GOT3 (cell line): Measurements from ENCODE around the gene KCNMB2.

Source experiments
- DNase-seq: peaks from one replicate; lab custom pipeline; 2025; ENCODE audit warnings: mixed read lengths; lab: John Stamatoyannopoulos, UW

Gene KCNMB2

GRCh38 chr3:178646186-178646862 is 110.1 kb downstream of the KCNMB2 start:
- no peak for DNase-seq

GRCh38 chr3:178655488-178655887 is 119.3 kb downstream of the KCNMB2 start:
- no peak for DNase-seq

GRCh38 chr3:178658694-178659325 is 122.6 kb downstream of the KCNMB2 start:
- no peak for DNase-seq

DNA sequence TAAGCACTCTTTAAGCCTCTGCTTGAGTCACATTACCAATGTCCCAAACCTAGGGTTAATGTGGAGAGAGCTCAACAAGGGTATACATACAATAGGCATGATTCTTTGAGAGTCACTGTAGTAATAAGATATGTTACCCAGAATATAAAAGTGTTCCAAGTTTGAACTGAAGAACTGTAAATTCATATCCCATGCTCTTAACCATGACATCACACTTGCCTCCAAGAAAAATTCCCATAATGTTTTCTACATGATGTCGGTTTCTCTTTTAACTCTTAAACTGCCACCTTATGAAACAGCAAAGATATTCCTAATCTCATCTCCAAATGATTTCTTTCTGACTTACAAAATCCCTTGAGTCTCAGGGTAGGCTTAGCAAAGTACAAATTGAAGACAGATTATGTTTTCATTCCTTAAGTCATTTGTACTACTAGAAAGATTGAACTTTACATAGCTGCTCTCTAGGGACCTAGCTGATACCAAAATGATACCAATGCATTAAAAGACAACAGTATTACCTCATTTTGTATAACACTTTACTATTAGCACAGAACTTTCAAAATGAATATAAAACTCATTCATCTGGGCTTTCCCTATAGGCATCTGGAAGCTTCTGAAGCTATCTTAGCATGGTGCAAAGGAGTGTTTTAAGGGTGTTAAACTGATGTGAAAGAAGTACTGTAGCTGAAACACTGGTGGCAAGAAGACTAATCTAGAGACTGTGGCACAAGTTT is 127.1 kb downstream of the KCNMB2 start:
- no peak for DNase-seq

DNA sequence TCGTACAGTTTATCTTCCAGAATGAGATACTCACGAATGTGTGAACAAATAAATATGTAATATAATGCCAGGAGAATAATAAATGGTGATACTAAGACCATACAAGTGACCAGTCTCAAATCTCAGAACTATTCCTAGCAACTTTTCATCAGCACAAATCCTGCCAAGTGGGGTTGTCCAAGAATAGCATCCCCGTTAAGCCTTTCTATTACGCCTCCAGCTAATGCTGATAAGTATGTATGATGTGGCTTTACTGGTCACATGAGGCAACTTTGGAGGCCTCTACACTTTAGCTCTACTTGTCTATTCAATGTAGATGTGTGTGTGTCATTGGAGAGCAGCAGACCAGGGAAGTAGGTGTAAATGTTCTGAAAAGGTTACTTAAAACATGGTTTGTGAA is 129.5 kb downstream of the KCNMB2 start:
- no peak for DNase-seq

- DNase-seq, result no peak
Observed at GRCh38 chr3:178669022-178669601, 132.9 kb downstream of the KCNMB2 start.

DNA sequence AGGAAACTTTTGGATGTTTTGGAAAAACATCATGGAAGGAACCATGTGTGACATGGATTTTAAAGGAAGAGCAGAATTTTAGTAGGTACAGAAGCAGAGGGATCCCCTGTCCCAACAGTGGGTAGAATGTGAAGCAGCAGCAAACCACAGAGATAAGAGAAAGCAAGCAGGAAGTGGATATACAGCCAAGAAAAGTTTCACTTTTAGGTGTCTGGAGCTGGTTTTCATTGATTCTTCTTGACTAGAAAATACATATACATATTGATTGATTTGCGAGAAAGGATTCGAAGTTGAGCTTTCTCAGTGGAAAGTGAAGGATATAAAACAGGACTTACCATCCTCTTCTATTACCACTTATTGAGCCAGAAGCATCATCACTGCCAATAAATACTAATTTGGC is 133.5 kb downstream of the KCNMB2 start:
- no peak for DNase-seq

DNA sequence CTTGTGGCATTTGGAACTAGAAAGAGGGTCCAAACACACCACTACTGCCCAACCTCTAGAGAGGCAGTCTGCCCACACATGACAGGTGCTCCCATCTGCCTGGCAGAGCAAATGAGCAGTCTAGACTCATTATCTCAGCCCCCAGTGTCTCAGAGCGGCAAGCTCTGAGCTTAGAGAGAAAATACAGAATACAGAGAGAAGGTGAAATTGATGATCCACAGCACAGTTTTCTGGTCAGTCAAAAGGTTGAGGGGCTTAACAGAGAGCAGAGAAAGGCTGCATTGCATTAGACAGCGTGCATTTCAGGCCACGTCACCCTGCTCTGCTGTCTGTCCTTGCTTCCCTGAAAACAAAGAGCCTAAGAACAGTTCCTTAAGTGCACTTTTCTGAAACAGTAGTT is 135.1 kb downstream of the KCNMB2 start:
- no peak for DNase-seq

- no peak for DNase-seq
Observed at GRCh38 chr3:178671791-178672190, 135.6 kb downstream of the KCNMB2 start.

DNA sequence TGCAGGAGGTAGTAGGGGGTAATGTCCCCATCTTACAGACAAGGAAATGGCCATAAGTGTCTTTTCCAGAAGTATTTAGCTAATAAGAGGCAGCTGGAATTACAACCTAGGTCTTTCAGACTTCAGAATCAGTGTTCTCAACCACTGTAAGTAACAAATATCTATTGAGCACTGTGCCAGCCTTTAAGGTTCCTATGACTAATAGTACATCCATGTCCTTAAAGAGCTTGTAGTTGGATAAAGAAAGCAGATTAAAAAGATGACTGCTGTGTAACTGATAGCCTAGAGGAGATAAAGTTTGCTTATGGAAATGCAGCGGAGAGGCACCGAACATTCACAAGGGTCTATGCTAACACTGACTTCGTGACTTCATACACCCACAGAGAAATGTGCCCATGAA is 136.0 kb downstream of the KCNMB2 start:
- DNase-seq, result no peak

- no peak for DNase-seq
Observed at GRCh38 chr3:178673529-178673928, 137.3 kb downstream of the KCNMB2 start.

GRCh38 chr3:178676077-178676476 is 139.8 kb downstream of the KCNMB2 start:
- no peak for DNase-seq

DNA sequence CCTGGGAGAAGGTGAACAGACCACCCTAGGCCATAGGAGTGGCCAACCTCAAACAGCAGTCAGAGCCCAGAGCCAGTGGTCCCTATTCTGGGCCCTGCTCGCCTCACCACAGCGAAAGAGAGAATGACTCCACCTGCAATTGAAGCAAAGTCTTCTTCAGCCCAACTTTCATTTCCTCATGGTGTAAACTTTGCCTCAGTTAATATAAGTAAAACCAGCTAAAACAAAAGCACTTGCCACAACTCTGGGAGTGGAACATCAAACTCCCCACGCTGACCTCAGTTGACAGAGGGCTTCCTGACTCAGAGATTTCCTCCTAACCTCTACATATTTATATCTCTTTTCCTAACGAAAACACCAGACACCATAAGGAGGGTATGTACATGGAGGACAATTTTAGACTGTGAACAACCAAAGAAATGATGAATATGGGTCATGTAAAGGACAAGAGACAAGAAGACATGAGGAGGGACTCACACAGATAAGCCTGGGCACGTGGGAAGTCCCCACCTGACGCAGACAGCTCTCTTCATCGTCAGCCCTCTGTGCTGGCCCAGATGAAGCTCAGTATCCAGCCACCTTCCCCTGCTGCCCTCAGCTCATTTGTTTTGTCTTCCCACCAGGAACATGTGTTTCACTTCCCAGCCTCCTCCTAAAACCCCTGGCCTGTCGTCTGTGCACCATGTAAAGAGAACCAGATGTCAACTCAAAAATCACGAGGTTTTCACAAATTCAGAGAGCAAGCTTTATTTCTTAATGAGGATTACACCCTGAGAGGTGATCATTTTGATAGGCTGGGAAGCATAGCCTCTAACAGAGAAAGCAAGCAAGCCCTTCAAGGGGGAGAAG is 140.9 kb downstream of the KCNMB2 start:
- DNase-seq, result no peak

DNA sequence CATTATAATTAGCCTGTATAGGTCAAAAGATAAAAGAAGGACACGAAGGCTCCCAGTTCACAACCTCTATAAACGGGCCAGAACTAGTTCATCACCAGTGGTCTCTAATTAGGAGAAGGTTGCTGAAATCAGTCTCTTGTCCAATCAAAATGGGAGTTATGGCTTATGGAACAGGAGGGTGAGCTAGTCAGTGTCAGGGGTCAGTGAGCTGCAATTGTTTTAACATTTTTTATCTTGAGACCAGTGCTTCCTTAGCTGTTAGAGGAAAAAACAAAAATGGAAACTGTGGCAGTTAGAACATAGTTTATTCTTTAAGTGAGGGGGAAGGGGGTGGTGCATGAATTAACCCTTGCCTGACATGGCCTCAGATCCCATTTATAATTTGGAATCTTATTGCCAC is 141.7 kb downstream of the KCNMB2 start:
- DNase-seq, result no peak

GRCh38 chr3:178680037-178680436 is 143.8 kb downstream of the KCNMB2 start:
- no peak for DNase-seq

- no peak for DNase-seq
Observed at GRCh38 chr3:178680489-178680888, 144.3 kb downstream of the KCNMB2 start.

DNA sequence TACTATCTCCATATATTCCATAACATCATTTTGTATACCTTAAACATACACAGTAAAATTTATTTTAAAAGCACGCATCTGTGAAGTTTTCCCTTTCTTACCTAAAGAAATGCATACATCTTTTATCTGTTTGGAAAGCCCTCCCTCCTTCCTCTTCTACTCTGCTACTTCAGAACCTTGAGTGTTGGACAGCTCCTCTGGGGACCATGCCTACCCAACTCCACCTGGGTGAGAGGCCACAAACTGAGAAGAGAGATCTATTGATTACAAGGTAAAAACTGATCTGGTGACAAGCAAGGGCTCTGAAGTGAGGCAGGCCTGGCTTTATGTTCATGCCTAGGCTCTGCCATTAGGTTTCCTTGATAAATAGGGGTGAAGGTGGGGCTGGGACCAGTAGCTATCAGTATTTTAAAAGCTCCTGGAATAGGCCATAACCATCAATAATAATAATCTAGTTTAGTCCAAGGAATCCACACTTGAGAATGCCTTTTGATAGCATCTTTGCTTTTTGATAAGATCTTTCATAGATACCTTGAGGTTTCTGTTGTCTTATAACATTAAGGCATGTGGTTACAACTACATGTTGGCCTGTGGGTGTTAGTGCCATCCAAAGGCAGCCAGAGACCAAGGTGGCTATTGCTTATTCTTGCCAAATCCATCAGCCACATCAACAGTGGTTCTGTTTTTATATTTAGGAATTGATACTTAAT is 148.8 kb downstream of the KCNMB2 start:
- no peak for DNase-seq

DNA sequence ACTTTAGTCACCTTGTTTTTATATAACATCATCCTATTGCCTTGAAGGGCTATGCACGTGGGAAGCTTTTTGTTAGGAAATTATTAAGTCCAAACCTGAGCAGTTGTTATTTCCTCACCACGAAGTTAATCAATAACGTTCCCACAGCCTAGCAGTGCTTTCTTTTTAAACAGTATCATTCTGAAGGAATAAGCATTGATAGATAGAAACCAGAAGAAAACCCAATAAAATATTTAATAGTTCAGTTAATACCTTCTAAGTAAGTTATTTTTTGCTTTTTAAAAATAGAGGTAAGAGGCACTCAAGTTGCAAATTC is 149.3 kb downstream of the KCNMB2 start:
- no peak for DNase-seq

DNA sequence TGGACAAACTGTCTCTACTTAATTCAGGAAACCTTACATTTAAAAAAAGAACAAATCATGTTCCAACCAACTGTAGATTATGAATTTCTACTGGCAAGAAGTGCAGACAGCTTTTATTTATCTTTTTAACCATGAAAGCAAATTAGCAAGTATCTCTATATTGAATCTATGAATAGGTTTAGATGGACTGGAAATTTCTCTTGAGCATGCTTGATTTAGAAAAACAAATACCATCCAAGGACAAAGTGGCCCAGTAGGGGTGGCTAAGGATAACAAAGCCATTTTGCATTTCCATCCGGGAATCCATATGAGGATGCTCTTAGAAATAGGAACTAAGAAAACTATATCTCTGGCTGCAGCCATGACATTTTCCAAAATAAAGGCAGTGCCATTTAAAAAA is 150.6 kb downstream of the KCNMB2 start:
- no peak for DNase-seq

DNA sequence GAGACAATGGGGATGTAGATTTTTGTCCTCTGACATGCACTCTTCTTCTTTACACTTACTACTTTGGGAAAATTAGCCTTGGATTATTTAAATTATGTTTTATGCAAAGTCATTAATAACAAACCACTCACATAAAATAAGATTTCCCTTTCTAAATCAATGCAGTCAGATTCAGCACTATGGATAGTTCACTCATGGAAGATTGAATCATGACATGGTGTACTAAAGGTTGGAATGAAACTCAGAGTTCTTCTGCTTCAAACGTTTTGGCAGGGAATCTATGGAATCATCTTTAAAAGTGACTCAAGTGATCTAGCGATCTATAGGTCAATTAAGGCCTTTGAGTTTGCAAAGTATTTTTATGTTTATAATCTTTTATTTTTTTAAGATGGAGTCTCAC is 154.3 kb downstream of the KCNMB2 start:
- no peak for DNase-seq

DNA sequence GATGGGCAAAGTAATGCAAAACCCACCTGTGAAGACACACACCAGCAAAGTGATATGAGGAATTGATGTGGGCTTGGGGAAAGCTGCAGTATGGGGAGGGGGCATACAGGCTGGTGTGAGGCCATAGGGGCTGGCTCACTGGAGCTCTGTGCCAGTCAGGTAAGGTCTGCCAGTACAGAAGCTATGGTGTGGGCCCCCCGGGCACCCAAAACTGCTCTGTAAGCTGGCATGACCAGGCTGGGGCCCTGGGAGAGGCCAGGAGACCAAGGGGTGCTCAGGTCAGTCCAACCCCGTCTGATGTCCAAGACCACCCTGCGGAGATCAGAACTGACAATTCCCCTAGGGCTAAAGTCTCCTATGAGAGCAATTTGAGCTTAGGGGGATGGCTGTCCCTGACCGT is 163.1 kb downstream of the KCNMB2 start:
- no peak for DNase-seq

- DNase-seq, result no peak
Observed at GRCh38 chr3:178699810-178700209, 163.6 kb downstream of the KCNMB2 start.
